ENCODE data around the gene RGMA. TPM values are rescaled to one million over a fixed set of nuclear protein-coding genes. Genes with fewer than 3 reads are reported as not detected.

Gene RGMA
- total RNA-seq, 4 donors from 2014 or later: 99.0 to 307 (median 112) TPM

GRCh38 chr15:93081399-93081798, 7.6 kb downstream of the RGMA start:
- peak; percentile 73 for TF ChIP-seq POLR2AphosphoS5 (IDR thresholded peaks at IDR 0.05)
- TF ChIP-seq EP300 (IDR thresholded peaks at IDR 0.05): no peak
- Histone ChIP-seq H3K36me3 (no peaks in the 10 kb centered on the region), H3K4me3 (no peak overlapping the region), H3K27ac (peak overlapping the region; percentile 11 to 97 (median 86)), H3K4me1 (peaks cover 11 to 97% (median 15%) of the 10 kb centered on the region in 3 donors), H3K9me3 (no peaks in the 10 kb centered on the region), H3K27me3 (no peaks in the 10 kb centered on the region)
- 27 to 57% methylated on average over 4 to 5 of the region's 5 CpGs for WGBS, 2 donors (ENCODE audit: low coverage in 1 of 2)
- ATAC-seq: peak; percentile 30

- peak overlapping the region; percentile 20 to 97 (median 86) for H3K27ac ChIP-seq
Observed at GRCh38 chr15:93080451-93080850, 8.6 kb downstream of the RGMA start.

GRCh38 chr15:93076875-93077274, 12.1 kb downstream of the RGMA start:
- H3K9me3 ChIP-seq: no peaks in the 10 kb centered on the region
- peak; percentile 31 for TF ChIP-seq POLR2AphosphoS5 (IDR thresholded peaks at IDR 0.05)
- peak in 1 of 4 experiments; percentile 23 for TF ChIP-seq CTCF (IDR thresholded peaks at IDR 0.05)
- TF ChIP-seq POLR2A (IDR thresholded peaks at IDR 0.05): no peak
- no peaks in the 10 kb centered on the region for H3K27me3 ChIP-seq
- peak overlapping the region; percentile 14 to 97 (median 88) for H3K27ac ChIP-seq
- WGBS, 2 donors (ENCODE audit: low coverage in 1 of 2): 57 to 83% methylated on average over 3 to 5 of the region's 5 CpGs
- ATAC-seq: peak; percentile 13
- peaks cover 3 to 87% (median 16%) of the 10 kb centered on the region in 3 donors for H3K4me1 ChIP-seq
- H3K36me3 ChIP-seq: no peaks in the 10 kb centered on the region
- H3K4me3 ChIP-seq: no peak overlapping the region

More at GRCh38 chr15:93080451-93080850, 8.6 kb downstream of the RGMA start:
- WGBS, 2 donors (ENCODE audit: low coverage in 1 of 2): 55 to 58% methylated on average over 4 to 6 of the region's 6 CpGs
- no peak for ATAC-seq
- no peaks in the 10 kb centered on the region for H3K9me3 ChIP-seq
- no peak for TF ChIP-seq CTCF (IDR thresholded peaks at IDR 0.05)
- TF ChIP-seq EP300 (IDR thresholded peaks at IDR 0.05): no peak
- TF ChIP-seq POLR2A (IDR thresholded peaks at IDR 0.05): no peak
- TF ChIP-seq POLR2AphosphoS5 (IDR thresholded peaks at IDR 0.05): no peak
- H3K27me3 ChIP-seq: no peaks in the 10 kb centered on the region
- H3K4me3 ChIP-seq: no peak overlapping the region
- peaks cover 7 to 97% (median 11%) of the 10 kb centered on the region in 3 donors for H3K4me1 ChIP-seq
- no peaks in the 10 kb centered on the region for H3K36me3 ChIP-seq

- Histone ChIP-seq H3K27me3 (no peaks in the 10 kb centered on the region), H3K27ac (peak overlapping the region; percentile 25 to 97 (median 88)), H3K4me1 (peaks cover 3 to 83% (median 16%) of the 10 kb centered on the region in 3 donors), H3K4me3 (no peak overlapping the region), H3K9me3 (no peaks in the 10 kb centered on the region), H3K36me3 (no peaks in the 10 kb centered on the region)
- 17 to 77% methylated on average over 1 of the region's 1 CpG for WGBS, 2 donors (ENCODE audit: low coverage in 1 of 2)
- no peak for ATAC-seq
- TF ChIP-seq EP300 (IDR thresholded peaks at IDR 0.05): no peak
Observed at GRCh38 chr15:93076217-93076616, 12.8 kb downstream of the RGMA start.

- H3K4me1 ChIP-seq: peaks cover 0 to 80% (median 14%) of the 10 kb centered on the region in 3 donors
- ATAC-seq: no peak
- H3K27me3 ChIP-seq: no peaks in the 10 kb centered on the region
- H3K36me3 ChIP-seq: no peaks in the 10 kb centered on the region
- 43 to 78% methylated on average over 4 to 9 of the region's 13 CpGs for WGBS, 2 donors (ENCODE audit: low coverage in 1 of 2)
- H3K4me3 ChIP-seq: peak overlapping the region in 1 of 2 donors; percentile 68
- no peaks in the 10 kb centered on the region for H3K9me3 ChIP-seq
- TF ChIP-seq POLR2A (IDR thresholded peaks at IDR 0.05): no peak
- TF ChIP-seq POLR2AphosphoS5 (IDR thresholded peaks at IDR 0.05): no peak
- no peak for TF ChIP-seq CTCF (IDR thresholded peaks at IDR 0.05)
- TF ChIP-seq EP300 (IDR thresholded peaks at IDR 0.05): no peak
- peak overlapping the region in 3 of 4 donors; percentile 91 to 97 (median 94) for H3K27ac ChIP-seq
Observed at GRCh38 chr15:93074599-93074998, 14.4 kb downstream of the RGMA start.

GRCh38 chr15:93073465-93073952, 15.5 kb downstream of the RGMA start:
- no peaks in the 10 kb centered on the region for H3K27me3 ChIP-seq
- H3K27ac ChIP-seq: peak overlapping the region; percentile 60 to 97 (median 92)
- no peaks in the 10 kb centered on the region for H3K36me3 ChIP-seq
- H3K4me1 ChIP-seq: peaks cover 0 to 80% (median 18%) of the 10 kb centered on the region in 3 donors
- no peaks in the 10 kb centered on the region for H3K9me3 ChIP-seq
- 5 to 6% methylated on average over 12 to 13 of the region's 30 CpGs for WGBS, 2 donors (ENCODE audit: low coverage in 1 of 2)
- H3K4me3 ChIP-seq: peak overlapping the region; percentile 68 to 77
- TF ChIP-seq POLR2A (IDR thresholded peaks at IDR 0.05) (no peak), EP300 (IDR thresholded peaks at IDR 0.05) (no peak), POLR2AphosphoS5 (IDR thresholded peaks at IDR 0.05) (no peak), CTCF (IDR thresholded peaks at IDR 0.05) (no peak)
- no peak for ATAC-seq
